Type B pancreatic cell (in vitro differentiated cells): Measurements from ENCODE around the gene TRAIP. TPM values are rescaled to one million over a fixed set of nuclear protein-coding genes. Genes with fewer than 3 reads are reported as not detected.

Experiments
- DNase-seq: peaks from one replicate; pipeline ENCODE4 v3.0.0; 2021; ENCODE audit warnings: mixed read lengths; ENCODE audit not compliant: unreplicated experiment; ENCODE audit errors: extremely low spot score
- H3K27ac Mint-ChIP-seq: 2 replicates; pipeline ENCODE4 v1.8.0; 2021; ENCODE audit warnings: mild to moderate bottlenecking, mixed read lengths
- H3K27me3 Mint-ChIP-seq: 2 replicates; pipeline ENCODE4 v1.8.0; 2021; ENCODE audit warnings: mixed read lengths
- H3K36me3 Mint-ChIP-seq: 2 replicates; pipeline ENCODE4 v1.8.0; 2021; ENCODE audit warnings: mixed read lengths
- H3K4me1 Mint-ChIP-seq: one replicate; pipeline ENCODE4 v1.8.0; 2021; ENCODE audit warnings: mixed read lengths; ENCODE audit not compliant: unreplicated experiment
- H3K4me3 Mint-ChIP-seq: 2 replicates; pipeline ENCODE4 v1.8.0; 2021; ENCODE audit warnings: mild to moderate bottlenecking, mixed read lengths
- H3K9me3 Mint-ChIP-seq: 2 replicates; pipeline ENCODE4 v1.8.0; 2021; ENCODE audit warnings: mixed read lengths
- total RNA-seq: library from RNA; stranded (reverse); gene quantifications from 2 replicates; pipeline ENCODE4 v1.2.1, GENCODE V29; 2021; ENCODE audit warnings: low replicate concordance
- TF ChIP-seq, protein P1 (sequence below): fragments of 200-600 bp; sonication (generic); conservative IDR thresholded peaks from 2 replicates; pipeline ENCODE4 v1.5.0; 2021; ENCODE audit warnings: antibody characterized with exemption, mild to moderate bottlenecking

Gene TRAIP
- total RNA-seq, 1 donor from 2014 or later, result 23.0 TPM

GRCh38 chr3:49792371-49793150, 63.8 kb downstream of the TRAIP start:
- TF ChIP-seq, protein P1, sequence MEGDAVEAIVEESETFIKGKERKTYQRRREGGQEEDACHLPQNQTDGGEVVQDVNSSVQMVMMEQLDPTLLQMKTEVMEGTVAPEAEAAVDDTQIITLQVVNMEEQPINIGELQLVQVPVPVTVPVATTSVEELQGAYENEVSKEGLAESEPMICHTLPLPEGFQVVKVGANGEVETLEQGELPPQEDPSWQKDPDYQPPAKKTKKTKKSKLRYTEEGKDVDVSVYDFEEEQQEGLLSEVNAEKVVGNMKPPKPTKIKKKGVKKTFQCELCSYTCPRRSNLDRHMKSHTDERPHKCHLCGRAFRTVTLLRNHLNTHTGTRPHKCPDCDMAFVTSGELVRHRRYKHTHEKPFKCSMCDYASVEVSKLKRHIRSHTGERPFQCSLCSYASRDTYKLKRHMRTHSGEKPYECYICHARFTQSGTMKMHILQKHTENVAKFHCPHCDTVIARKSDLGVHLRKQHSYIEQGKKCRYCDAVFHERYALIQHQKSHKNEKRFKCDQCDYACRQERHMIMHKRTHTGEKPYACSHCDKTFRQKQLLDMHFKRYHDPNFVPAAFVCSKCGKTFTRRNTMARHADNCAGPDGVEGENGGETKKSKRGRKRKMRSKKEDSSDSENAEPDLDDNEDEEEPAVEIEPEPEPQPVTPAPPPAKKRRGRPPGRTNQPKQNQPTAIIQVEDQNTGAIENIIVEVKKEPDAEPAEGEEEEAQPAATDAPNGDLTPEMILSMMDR, result no peak
- Mint-ChIP-seq H3K9me3 (no peaks in the 10 kb centered on the region), H3K4me1 (peaks cover 5% of the 10 kb centered on the region), H3K36me3 (no peaks in the 10 kb centered on the region), H3K27me3 (peaks cover 4% of the 10 kb centered on the region), H3K27ac (no peak overlapping the region), H3K4me3 (no peak overlapping the region)
- no peak for DNase-seq

- no peaks in the 10 kb centered on the region for H3K27me3 Mint-ChIP-seq
- DNase-seq, result no peak
- peaks cover 5% of the 10 kb centered on the region for H3K4me1 Mint-ChIP-seq
- no peak overlapping the region for H3K4me3 Mint-ChIP-seq
- TF ChIP-seq, protein P1, result no peak
- no peaks in the 10 kb centered on the region for H3K9me3 Mint-ChIP-seq
- no peak overlapping the region for H3K27ac Mint-ChIP-seq
- H3K36me3 Mint-ChIP-seq, result no peaks in the 10 kb centered on the region
Observed at GRCh38 chr3:49791571-49791970, 64.8 kb downstream of the TRAIP start.

- Mint-ChIP-seq H3K4me3 (peak overlapping the region; percentile 26), H3K36me3 (no peaks in the 10 kb centered on the region), H3K27ac (peak overlapping the region; percentile 12), H3K9me3 (no peaks in the 10 kb centered on the region), H3K27me3 (no peaks in the 10 kb centered on the region), H3K4me1 (peaks cover 5% of the 10 kb centered on the region)
- TF ChIP-seq, protein P1, result no peak
- DNase-seq, result no peak
Observed at GRCh38 chr3:49790626-49791411, 65.5 kb downstream of the TRAIP start.

GRCh38 chr3:49788056-49788455, 68.3 kb downstream of the TRAIP start:
- TF ChIP-seq, protein P1, result no peak
- DNase-seq, result no peak
- H3K27ac Mint-ChIP-seq, result no peak overlapping the region
- no peaks in the 10 kb centered on the region for H3K9me3 Mint-ChIP-seq
- H3K36me3 Mint-ChIP-seq, result peaks cover 7% of the 10 kb centered on the region
- no peaks in the 10 kb centered on the region for H3K27me3 Mint-ChIP-seq
- H3K4me1 Mint-ChIP-seq, result peaks cover 14% of the 10 kb centered on the region
- H3K4me3 Mint-ChIP-seq, result no peak overlapping the region

- TF ChIP-seq, protein P1, result no peak
- H3K36me3 Mint-ChIP-seq, result peaks cover 7% of the 10 kb centered on the region
- no peak overlapping the region for H3K4me3 Mint-ChIP-seq
- no peak for DNase-seq
- peaks cover 14% of the 10 kb centered on the region for H3K4me1 Mint-ChIP-seq
- H3K27ac Mint-ChIP-seq, result peak overlapping the region; percentile 95
- H3K9me3 Mint-ChIP-seq, result no peaks in the 10 kb centered on the region
- no peaks in the 10 kb centered on the region for H3K27me3 Mint-ChIP-seq
Observed at GRCh38 chr3:49787536-49787935, 68.8 kb downstream of the TRAIP start.
